ENCODE results near the gene CARD6.
"Not testable (repeated sequence)": the region's sequence is repeated elsewhere in the genome, so short reads cannot be mapped to it uniquely, and the experiment has no call there.

CARD6 gene, protein sequence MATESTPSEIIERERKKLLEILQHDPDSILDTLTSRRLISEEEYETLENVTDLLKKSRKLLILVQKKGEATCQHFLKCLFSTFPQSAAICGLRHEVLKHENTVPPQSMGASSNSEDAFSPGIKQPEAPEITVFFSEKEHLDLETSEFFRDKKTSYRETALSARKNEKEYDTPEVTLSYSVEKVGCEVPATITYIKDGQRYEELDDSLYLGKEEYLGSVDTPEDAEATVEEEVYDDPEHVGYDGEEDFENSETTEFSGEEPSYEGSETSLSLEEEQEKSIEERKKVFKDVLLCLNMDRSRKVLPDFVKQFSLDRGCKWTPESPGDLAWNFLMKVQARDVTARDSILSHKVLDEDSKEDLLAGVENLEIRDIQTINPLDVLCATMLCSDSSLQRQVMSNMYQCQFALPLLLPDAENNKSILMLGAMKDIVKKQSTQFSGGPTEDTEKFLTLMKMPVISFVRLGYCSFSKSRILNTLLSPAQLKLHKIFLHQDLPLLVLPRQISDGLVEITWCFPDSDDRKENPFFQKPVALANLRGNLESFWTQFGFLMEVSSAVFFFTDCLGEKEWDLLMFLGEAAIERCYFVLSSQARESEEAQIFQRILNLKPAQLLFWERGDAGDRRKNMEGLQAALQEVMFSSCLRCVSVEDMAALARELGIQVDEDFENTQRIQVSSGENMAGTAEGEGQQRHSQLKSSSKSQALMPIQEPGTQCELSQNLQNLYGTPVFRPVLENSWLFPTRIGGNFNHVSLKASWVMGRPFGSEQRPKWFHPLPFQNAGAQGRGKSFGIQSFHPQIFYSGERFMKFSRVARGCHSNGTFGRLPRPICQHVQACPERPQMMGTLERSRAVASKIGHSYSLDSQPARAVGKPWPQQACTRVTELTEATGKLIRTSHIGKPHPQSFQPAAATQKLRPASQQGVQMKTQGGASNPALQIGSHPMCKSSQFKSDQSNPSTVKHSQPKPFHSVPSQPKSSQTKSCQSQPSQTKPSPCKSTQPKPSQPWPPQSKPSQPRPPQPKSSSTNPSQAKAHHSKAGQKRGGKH

DNA sequence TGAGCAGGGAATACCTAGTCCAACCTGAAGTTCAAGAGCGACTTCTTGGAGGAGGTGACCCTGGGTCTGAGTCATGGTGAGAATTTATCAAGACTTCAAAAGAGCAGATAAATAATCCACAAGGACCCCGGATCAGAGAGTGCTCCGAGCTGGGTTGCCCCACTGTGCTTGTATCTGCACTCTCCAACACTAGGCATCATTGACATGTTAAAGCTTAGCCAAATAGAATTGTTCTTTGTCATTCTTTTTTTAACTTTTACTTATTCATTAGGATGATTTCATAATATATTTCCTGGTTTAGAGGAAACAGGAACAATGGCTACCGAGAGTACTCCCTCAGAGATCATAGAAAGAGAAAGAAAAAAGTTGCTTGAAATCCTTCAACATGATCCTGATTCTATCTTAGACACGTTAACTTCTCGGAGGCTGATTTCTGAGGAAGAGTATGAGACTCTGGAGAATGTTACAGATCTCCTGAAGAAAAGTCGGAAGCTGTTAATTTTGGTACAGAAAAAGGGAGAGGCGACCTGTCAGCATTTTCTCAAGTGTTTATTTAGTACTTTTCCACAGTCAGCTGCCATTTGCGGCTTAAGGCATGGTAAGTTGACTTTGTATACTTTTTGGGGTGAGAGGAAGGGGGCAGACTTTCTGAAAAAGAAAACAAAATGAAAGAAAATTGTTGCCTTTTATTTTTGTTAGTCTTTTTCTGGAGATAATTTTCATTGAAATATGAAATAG is at the start of gene CARD6:
TSS of gene CARD6 (plus strand) at position 300 of the 738 bp plus-strand sequence. CDS start at position 316, 16 bp downstream.
- no peak for DNase-seq

DNA sequence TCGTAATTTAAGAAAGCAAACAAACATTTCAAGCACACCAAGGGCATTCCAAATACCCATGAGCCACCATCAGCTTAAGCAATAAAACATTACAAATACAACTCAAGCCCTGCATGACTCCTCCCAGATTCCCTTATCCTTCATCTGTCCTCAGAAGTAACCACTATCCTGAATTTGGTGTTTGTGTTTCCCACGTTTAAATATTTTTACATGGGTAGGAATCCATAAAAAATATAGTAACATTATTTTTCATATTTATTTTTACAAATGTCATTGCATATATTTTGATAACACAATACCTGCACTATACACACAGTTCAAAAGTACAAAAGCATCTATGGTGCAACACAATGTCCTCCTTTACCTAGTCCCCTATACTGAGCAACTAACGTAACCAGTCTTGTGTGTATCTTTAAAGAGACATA is 49.4 kb upstream of the CARD6 start:
- no peak for DNase-seq

DNA sequence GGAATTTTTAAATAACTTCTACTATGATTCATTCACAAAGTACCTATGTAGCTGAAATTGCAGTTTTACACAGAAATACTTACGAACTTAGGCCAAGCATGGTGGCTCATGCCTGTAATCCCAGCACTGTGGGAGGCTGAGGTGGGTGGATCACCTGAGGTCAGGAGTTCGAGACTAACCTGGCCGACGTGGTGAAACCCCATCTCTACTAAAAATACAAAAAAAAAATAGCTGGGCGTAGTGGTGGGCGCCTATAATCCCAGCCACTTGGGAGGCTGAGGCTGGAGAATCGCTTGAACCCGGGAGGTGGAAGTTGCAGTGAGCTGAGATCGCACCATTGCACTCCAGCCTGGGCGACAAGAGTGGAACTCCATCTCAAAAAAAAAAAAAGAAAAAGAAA is 48.5 kb upstream of the CARD6 start:
- not testable (repeated sequence) for DNase-seq

DNA sequence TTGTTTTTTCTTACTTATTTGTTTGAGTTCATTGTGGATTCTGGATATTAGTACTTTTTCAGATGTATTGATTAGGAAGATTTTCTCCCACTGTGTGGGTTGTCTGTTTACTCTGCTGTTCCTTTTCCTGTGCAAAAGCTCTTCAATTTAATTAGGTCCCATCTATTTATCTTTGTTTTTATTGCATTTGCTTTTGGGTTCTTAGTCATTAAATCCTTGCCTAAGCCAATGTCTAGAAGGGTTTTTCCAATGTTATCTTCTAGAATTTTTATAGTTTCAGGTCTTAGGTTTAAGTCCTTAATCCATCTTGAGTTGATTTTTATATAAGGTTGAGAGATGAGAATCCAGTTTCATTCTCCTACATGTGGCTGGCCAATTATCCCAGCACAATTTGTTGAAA is 46.8 kb upstream of the CARD6 start:
- DNase-seq, result not testable (repeated sequence)

DNA sequence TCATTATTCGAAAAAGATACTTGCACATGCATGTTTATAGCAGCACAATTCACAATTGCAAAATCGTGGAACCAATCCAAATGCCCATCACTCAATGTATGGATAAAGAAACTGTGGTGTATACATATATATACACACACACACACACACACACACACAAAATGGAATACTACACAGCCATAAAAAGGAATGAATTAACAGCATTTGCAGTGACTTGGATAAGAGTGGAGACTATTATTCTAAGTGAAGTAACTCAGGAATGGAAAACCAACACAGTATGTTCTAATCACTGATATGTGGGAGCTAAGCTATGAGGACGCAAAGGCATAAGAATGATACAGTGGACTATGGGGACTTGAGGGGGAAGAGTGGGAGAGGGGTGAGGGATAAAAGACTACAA is 46.3 kb upstream of the CARD6 start:
- not testable (repeated sequence) for DNase-seq

DNA sequence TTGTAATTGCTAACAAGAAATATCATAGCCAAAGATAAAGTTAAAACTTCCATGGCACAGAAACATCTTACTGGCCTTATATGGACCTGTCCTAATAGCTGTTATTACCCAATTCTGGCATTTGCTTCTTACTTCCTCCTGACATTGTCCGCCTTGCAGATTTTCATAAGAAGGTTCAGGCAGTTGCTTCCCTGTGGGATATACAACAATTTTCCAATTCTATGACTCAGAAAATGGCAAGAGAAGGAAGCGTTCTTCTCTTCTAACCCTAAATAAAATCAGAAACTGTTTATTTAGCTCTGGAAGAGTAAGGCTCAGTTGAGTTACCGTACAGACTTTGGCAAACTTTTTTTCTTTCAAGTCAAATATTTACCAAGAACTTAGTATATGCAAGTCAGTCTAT is 44.7 kb upstream of the CARD6 start:
- DNase-seq, result no peak

DNA sequence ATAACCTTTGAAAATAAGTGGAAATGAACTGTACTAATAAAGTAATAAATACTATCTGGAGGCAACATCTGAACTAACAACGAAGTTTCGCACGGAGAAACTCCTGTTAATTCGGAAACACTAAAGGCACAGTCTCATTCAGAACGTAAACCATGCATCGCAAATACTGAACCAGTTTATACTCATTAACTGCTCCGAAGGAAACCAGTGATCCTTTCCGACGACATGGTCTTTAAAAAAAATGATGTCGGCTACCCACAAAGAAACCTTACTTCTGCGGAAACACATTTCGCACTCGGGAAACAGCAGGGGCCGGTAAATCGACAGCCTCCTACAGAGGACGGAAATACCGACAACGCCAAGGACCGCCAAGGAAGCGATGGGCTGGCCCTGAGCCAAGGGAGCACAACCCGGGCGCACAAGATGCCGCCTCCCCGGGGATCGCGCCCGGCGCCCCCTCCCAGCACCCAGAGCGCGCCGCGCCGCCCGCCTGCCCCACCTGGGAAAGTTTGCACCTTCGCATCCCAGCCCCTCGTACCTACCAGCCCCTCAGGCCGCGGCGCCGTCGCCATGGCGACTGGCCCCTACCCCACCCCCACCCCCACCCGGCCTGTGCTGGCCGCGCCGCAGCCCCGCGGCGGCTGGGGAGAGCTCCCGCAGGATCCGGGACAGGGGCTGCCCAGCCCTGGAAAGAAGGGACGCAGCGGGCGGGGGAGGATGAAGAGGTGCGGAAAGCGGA is 43.7 kb upstream of the CARD6 start:
- peak; percentile 89 for DNase-seq

DNA sequence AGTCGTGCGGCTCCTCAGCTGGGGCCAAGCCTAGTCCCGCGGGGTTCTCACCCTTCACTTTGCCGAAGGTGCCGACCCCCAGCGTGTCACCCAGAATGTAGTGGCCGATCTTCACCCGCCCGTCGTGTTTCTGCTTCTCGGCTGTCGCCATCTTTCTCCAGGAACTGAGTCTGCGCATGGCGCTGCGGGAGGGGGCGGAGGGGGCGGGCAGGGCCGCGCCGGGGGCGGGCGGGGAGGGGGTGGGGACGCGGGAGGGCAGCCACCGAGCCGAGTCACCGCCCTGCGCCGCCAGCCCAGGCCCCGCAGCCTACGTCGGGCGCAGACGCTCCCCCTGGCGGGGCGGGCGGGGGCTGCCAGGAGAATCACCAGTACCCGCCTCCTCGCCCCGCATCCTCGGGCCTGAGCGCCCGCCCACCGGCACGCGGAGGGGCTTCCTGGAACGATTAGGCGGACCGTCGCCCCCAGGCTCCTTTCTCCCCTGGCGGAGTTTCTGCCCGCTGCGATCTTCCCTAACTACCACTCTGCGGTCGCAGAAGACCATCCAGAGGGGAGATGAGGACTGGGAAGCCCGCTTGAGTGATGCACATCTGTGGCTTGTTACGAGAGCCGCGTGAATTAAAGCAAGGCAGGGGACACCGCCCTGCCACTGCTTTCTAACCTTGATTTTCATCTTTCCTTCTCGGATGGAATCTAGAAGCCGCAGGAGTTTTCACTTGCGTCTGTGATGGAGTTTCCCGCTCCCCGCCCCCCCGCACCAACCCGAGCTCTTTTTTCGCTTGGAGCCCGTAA is 43.0 kb upstream of the CARD6 start, which contains the start of gene PRKAA1:
TSS of gene PRKAA1 (minus strand) at position 363 of the 789 bp plus-strand sequence. CDS start at position 178, 185 bp downstream.
- DNase-seq, result peak; percentile 92

DNA sequence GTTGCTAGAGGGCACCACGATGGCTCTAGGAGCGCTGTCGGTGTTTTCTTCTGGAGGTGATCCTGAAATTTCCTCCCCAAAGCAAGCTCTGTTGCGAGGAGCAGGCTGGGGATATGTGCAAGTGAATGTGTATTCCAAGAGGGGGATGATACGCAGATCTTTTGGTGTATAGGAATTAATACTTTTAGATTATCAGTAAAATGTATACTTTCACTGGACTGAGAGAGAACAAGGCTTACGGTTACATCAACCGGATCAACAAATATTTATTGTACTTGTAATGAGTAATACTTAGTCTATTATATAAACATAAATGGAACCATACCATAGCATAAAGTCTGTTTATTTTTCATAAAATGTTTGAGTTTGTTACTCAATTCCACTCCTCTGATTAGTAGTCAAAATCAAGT is 42.4 kb upstream of the CARD6 start:
- DNase-seq, result no peak

DNA sequence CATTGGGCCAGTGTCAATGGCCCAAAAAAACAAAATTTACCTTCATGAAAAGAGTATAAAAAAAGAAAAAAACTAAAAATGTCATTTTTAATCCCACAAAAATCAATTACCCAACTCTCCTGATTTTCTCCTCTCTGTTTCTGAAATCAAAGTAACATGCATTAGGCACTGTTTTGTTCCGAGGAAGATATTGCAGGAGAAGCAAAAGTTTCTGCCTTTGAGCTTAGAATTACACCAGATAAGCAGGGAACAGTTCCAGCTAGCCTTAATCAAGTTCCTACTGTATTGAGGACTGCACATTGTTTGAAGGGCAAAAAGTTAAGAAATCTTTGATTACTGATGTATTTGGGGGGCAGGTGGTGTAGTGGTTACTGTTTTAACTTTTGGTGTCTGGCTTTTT is 41.9 kb upstream of the CARD6 start:
- no peak for DNase-seq

DNA sequence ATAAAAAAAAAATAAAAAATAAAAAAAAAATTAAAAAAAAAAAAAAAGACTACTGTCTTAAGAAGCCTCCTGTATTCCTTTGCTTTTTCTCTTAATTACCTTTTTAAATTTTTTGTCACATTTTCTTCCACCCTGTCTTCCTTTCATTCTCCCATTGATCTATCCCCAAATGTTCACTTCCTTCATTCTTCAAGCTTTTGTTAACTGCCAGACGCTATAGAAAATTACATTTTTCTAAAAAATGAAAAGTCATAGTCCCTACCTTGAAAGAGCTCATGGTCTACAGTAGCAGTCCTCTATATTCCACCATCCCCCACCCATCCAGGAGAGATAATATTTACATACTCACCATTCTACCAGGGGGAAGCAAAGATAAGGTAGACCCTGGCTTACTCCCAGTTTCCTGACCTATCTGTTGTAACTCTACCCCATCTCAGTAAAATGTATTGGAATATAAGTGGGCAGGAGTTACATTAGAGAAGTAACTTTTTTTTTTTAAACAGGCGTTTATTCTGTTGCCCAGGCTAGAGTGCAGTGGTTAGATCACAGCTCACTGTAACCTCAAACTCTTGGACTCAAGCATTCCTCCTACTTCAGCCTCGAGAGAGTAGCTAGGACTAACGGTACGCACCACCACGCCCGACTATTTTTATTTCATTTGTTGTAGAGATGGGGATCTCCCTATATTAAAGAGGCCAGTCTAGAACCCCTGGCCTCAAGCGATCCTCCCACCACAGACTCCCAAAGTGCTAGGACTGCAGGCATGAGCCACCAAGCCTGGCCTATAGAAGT is 39.2 kb upstream of the CARD6 start:
- DNase-seq, result no peak

DNA sequence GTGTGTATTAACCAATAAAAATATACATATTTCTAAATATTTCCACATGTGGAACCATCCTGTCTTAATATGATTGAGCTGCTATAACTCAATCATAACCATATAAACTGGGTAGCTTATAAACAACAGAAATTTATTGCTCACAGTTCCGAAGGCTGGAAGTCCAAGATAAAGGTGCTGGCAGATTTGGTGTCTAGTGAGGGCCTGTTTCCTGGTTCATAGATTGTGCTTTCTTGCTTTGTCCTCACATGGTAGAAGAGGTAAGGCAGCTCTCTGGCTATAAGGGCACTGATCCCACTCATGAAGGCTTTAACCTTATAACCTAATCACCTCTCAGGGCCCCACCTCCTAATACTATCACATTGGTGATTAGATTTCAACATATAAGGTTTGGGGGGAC is 29.0 kb upstream of the CARD6 start:
- DNase-seq, result no peak

DNA sequence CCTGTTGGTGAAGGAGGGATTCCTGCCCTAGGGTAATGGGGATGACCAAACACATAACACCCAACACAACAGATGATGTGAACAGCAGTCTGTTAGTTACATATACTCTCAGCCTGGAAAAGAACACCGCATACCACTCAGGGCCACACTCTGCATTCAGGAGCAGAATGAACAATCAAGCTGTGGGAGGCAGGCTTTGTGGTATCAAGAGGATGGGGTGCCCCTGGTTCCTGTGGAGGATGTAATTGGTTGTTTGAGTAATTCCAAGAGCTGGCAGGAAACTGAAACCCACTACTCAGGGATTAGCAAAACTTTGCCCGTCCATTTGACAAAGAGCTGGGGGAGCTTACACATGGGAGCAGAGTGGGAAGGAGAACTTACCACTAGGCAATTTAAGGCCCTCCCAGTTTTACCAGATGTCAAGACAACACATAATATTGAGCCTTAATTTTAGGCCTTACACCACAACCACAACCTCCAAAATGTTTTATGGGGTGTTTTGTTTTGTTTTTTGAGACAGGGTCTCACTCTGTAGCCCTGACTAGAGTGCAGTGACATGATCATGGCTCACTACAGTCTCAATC is 27.4 kb upstream of the CARD6 start:
- no peak for DNase-seq

DNA sequence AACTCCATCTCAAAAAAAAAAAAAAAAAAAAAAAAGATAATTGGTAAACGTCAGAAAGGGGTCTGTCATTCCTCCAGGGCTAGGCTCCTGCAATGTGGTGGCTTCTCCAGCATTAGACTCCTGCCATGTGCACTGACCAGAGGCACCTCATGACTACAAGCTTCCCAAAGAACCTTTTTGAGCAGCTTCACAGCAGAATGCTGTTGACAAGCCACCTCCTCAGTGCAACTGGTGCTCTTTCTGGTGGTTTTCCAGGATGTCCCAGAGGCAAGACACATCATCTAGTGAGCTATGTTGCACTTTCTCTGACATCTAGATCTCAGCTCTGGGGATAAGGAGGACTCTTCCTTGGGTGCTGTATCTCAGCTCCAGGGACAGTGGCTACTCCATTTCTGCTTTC is 17.7 kb upstream of the CARD6 start:
- DNase-seq, result no peak

DNA sequence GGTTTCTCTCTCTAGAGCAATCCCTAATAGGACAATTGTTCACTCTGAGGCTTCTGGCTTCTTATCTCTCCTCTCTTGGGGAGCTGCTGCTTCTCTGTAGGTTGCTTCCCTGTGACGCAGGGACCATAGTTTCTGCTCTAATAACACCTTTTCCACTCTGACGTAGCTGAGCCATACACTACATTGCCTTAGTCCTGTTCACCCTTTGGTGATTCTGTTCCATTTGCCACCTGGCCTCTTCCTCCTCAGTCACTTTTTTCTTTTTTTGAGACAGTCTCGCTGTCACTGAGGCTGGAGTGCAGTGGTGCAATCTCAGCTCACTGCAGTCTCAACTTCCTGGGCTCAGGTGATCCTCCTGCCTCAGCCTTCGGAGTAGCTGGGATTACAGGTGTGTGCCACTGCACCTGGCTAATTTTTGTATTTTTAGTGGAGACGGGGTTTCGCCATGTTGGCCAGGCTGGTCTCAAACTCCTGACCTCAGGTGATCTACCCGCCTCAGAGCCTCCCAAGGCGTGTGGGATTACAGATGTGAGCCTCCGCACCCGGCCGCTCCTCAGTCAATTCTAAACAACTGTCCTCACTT is 15.6 kb upstream of the CARD6 start:
- peak; percentile 62 for DNase-seq

DNA sequence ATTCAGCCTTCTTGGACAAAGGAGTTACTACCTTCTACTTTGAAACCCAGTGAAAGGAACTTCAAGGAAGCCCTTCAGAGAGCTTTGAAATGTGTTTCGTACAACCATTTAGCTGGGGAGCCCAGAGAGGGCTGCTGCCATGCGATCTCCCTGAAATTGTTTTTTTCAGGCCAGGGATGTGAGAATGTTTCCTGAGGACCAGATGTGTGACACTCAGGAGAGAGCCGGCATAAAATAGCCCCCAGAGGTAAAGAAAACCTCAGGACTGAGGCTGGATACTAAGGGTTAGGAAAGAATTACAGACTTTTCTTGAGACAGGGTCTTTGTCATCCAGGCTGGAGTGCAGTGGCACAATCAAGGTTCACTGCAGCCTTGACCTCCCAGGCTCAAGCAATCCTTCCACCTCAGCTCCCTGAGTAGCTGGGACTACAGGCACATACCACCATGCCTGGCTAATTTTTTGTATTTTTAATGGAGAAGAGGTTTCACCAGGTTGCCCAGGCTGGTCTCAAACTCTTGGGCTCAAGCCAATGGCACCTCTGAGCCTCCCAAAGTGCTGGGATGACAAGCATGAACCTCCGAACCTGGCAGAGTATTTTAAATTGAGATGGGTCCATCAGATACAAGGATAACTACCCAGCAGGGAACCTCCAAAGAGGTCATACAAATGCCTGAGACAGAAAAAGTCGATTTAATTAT is 14.5 kb upstream of the CARD6 start:
- no peak for DNase-seq

DNA sequence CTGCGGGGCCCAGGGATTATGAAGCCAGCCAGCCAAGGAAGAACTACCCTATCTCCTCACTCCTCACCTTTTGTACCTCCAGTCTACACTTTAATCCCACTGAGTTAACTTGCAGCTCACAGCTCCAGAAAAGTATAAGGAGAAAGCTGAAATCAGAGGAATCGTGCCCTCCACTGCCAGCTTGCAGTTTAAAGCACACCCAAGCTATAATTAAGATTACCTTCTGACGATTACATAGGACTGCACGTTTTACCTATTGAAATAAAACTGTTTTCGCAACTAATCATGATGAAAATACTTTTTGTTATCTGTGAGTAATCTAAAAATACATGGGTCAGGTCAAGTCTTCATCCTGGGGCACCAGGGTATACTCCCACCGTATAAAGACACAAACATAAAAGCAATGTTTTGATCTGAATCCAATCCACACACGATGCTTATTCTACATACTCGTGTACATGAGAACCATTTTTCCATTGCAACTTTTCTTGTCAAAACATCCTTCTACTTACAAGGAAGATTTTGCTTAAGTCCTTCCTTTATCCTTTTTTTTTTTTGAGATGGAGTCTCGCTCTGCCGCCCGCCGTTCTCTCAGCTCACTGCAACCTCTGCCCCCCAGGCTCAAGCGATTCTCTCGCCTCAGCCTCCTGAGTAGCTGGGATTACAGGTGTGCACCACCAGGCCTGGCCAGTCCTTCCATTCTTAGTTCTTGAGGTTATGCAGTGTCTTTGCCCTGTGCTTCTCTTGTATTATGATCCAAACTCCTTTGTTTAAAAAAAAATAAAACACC is 13.8 kb upstream of the CARD6 start:
- no peak for DNase-seq

DNA sequence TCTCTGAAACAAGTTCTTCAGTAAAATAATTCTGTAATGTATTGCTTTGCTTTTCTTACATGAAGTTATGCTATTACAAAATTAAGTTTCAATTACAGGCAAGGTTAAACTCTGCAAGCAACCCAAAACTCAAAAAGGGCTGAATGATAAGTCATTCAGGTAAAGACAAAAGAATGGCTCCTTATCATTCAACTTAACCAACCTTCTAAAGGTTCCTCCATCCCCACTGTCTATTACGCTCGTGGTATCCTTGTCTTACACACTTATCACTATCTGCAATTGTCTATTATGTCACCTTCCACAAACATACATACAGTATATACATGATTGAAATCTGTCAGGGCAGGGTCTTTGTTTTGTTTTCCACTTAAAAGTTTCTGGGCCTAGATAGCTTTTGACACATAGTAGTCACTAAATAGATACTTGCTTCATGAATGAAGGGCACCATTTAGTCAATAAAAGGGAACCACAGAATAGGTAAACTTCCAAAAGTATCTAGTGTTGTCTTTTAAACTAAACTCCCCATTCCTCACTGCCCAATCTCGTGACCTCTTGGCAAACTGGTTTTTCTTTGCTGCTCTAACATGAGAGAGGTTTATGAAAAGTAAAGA is 13.0 kb upstream of the CARD6 start:
- DNase-seq, result no peak
